Stimulated activated naive CD4-positive, alpha-beta T cell treated with Interleukin-2 at 50 U/mL for 16 hours (primary cell): ENCODE measurements around the gene DCLRE1C.
"Not testable (repeated sequence)": the region's sequence is repeated elsewhere in the genome, so short reads cannot be mapped to it uniquely, and the experiment has no call there.

Experiments used
- DNase-seq: peaks from one replicate; lab custom pipeline; 2025; lab: John Stamatoyannopoulos, UW

DCLRE1C gene

GRCh38 chr10:14880229-14880628 lies 73.7 kb downstream of the DCLRE1C start:
- DNase-seq = no peak

- no peak for DNase-seq
Observed at GRCh38 chr10:14879928-14880193, 74.0 kb downstream of the DCLRE1C start.

- peak; percentile 31 for DNase-seq
Observed at GRCh38 chr10:14879124-14879927, 74.6 kb downstream of the DCLRE1C start.

- peak; percentile 89 for DNase-seq
Observed at GRCh38 chr10:14878266-14879123, 75.4 kb downstream of the DCLRE1C start, which contains the start of gene SUV39H2. SUV39H2 (plus strand) TSS chr10:14878866; CDS start chr10:14878889, 23 bp downstream.

- no peak for DNase-seq
Observed at GRCh38 chr10:14876764-14877163, 77.1 kb downstream of the DCLRE1C start.

- no peak for DNase-seq
Observed at GRCh38 chr10:14875941-14876340, 78.0 kb downstream of the DCLRE1C start.

GRCh38 chr10:14873090-14873760 lies 80.7 kb downstream of the DCLRE1C start:
- no peak for DNase-seq

- DNase-seq = not testable (repeated sequence)
Observed at GRCh38 chr10:14864871-14865270, 89.0 kb downstream of the DCLRE1C start.

- DNase-seq = not testable (repeated sequence)
Observed at GRCh38 chr10:14864466-14864865, 89.4 kb downstream of the DCLRE1C start.

GRCh38 chr10:14860791-14861190 lies 93.1 kb downstream of the DCLRE1C start:
- DNase-seq = no peak

GRCh38 chr10:14859775-14860174 lies 94.1 kb downstream of the DCLRE1C start:
- no peak for DNase-seq

GRCh38 chr10:14859043-14859442 lies 94.9 kb downstream of the DCLRE1C start:
- no peak for DNase-seq

- DNase-seq = no peak
Observed at GRCh38 chr10:14858338-14858960, 95.4 kb downstream of the DCLRE1C start.

- DNase-seq = no peak
Observed at GRCh38 chr10:14855453-14855852, 98.4 kb downstream of the DCLRE1C start.

- no peak for DNase-seq
Observed at GRCh38 chr10:14852236-14852635, 101.7 kb downstream of the DCLRE1C start.
